EH (cell line): ENCODE results near the gene EPHA10.

ENCODE experiments used
- DNase-seq: peaks from one replicate; pipeline ENCODE4 v3.0.0-alpha.2; 2015; ENCODE audit warnings: low read depth

The EPHA10 gene

GRCh38 chr1:37673920-37674319 lies 91.0 kb downstream of the EPHA10 start:
- no peak for DNase-seq

- DNase-seq: no peak
These were observed 92.6 kb downstream of the EPHA10 start for GRCh38 chr1:37672136-37672870.

GRCh38 chr1:37671261-37671660 lies 93.7 kb downstream of the EPHA10 start:
- DNase-seq: no peak

- no peak for DNase-seq
These were observed 94.8 kb downstream of the EPHA10 start for GRCh38 chr1:37670133-37670532.

- DNase-seq: peak; percentile 8
These were observed 97.8 kb downstream of the EPHA10 start for GRCh38 chr1:37667023-37667671.

- DNase-seq: no peak
These were observed 98.6 kb downstream of the EPHA10 start for GRCh38 chr1:37666241-37666867.
